HG02981 (cell line): ENCODE results near the gene CD9.
"Not testable (repeated sequence)": the region's sequence is repeated elsewhere in the genome, so short reads cannot be mapped to it uniquely, and the experiment has no call there.

Experiments
- ATAC-seq: cut with Tn5 transposase; IDR thresholded peaks from one replicate; pipeline ENCODE4 v1.9.1; 2021; ENCODE audit warnings: mild to moderate bottlenecking, moderate library complexity; ENCODE audit not compliant: unreplicated experiment

The CD9 gene

DNA sequence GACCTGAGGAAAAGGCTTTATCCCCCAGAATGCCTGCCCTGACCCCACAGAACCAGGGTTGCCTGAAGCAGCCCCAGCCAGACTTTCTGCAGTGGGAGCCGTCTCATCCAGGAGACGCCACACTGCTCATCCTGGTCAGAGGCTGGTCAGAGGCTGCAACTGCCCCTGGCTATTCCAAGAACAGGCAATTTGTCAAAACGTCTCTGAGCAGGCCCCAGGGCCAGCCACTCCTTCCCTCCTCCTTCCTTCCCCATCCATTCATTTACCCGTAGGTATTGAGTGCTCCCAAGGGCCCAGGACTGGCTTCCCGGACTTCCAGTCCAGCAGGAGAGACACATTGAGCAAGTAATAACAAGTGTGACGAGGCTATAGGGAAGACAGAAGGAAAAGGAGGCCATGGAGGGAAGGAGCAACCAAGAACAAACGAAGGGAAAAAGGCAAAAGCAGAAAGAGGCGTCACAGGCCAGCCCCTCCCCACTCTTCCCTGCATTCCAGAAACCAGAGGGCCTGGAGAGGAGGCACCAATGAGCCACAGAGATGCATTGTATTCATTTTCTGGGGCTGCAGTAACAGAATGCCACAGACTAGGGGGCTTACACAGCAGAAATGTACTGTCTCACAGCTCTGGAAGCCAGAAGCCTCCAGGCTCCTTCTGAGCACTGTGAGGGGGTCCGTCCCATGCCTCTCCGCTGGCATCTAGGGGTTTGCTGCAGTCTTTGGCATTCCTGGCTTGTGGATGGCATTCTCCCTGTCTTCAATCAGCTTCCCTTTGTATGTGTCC is 21.0 kb upstream of the CD9 start:
- ATAC-seq, result no peak

DNA sequence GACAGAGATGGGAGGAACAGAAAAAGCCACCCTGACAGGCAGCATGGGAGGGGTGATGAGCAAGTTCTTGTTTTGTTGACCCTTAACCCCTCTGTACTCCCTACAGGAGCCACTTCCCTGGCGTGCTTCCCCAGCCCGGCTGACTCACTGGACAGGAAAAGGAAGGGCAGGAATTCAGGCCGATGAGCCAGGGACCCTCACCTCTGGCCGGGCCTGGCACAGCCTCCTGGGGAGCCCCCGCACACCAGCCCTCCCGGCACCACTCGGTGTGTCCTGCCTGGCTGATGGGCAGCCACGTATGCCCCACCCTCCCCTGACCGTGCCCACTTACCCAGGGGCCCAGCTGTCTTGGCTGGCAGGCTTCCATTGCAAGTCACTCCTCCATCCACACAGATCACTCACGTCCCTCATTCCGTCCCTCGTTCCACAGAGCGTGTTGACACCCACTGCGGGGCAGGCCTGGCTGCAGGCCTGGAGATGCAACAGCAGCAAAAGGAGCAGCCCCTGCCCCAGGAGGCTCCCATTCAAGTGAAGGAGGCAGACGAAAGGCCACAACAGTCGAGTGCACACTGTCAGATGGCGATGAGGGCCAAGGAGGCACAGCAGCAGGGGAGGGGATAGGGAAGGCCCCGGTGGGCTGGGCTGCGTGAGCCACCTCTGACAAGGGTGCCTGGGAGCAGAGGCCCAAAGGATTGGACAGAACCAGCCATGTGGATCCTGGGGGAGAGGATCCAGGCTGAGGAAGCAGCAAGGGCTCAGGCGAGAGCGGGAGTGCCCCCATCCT is 19.7 kb upstream of the CD9 start:
- no peak for ATAC-seq

DNA sequence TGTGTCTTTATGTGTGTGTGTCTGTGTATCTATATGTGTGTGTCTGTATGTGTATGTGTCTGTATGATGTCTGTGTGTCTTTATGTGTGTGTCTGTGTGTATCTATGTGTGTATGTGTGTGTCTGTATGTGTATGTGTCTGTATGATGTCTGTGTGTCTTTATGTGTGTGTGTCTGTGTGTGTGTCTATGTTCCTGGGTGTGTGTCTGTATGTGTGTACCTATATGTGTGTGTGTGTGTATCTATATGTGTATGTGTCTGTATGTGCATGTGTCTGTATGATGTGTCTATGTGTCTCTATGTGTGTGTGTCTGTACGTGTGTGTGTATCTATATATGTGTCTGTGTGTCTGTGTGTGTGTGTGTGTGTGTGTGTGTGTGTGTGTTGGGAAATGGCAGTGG is 19.0 kb upstream of the CD9 start:
- no peak for ATAC-seq

DNA sequence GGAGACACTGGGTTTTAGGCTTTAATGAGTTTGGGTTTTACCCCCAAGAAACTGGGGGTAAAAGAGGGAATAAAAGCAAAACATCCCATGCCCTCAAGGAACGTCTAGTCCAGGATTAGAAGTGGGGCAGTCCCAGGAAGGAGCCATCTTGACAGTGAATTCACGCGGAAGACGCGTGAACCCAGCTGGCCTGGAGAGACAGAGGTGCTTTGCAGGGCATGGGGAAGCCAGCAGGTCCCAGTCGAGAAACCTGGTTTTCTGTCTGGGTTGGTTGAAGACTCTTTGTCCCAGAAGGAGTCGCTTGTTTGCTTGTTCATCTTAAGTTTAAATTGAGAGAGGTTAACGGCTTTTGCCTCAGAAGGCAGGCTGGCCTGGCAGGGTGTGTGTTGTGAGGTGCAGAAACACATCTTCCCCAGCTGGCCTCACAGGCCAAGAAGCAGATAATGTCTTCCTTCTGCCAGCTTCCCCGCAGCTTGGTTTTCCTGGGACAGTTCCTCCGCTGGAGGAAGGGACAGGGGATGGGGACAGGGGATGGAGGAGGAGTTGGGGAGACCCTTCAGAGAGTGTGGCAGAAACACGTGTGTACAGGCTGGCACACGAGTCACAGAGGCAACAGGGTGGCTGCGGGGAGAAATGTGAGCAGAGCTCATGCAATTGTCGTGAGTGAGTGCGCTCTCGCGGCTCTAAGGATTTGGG is 18.5 kb upstream of the CD9 start:
- no peak for ATAC-seq

DNA sequence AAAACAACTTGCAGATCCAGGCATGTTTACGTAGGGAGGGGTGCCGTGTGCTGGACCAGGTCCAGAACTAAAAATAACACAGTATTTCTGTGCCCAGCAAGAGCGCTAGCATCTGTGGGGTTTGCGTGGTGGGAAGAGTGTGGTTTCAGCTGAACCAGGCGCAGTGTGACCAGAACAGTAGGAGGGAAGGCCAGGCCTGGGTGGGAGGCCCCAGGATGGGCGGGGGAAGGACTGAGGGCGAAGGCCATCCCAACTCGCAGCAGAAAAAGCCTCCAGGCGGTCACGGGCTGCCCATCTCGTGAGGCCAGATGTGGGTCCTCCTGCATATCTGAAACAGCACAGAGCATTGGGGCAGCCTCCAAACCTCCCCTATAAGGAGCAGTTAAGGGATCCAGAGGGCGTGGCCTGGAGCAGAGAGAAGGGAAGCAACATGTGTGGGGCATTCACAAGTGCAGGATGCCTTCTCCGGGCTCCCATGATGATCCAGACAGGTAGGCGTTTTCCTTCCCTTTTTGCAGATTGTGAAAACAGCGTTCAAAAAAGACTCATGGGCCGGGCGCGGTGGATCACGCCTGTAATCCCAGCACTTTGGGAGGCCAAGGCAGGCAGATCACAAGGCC is 17.8 kb upstream of the CD9 start:
- no peak for ATAC-seq

DNA sequence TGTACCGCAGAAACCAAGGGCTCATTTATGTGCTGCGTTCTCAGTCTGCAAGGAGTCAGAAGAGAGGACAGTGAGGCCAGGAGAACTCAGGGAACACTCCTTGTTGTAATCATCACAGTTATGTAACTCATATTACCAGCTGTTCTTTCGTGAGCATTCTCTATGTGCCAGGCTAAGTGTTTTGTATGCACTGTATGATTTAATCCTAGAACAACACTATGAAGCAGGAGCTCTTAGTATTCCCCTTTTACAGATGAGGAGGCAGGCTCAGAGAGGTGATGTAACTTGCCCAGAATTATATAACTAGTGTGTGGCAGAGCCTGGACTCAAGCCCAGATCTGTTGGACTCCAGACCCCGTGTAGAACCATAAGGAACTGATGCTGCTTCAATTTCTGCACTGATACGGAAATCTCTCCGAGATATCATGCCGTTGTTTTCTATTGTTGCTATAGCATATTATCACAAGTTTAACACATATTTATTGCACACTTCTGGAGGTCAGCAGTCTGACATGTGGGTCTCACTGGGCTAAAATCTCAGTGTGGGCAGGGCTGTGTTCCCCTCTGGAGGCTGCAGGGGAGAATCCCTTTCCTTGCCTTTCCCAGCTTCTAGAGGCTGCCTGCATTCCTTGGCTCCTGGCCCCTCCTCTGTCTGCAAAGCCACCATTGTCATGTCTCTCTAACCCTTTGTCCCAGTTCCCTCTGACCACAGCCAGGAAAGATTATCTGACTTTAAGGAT is 16.3 kb upstream of the CD9 start:
- no peak for ATAC-seq

DNA sequence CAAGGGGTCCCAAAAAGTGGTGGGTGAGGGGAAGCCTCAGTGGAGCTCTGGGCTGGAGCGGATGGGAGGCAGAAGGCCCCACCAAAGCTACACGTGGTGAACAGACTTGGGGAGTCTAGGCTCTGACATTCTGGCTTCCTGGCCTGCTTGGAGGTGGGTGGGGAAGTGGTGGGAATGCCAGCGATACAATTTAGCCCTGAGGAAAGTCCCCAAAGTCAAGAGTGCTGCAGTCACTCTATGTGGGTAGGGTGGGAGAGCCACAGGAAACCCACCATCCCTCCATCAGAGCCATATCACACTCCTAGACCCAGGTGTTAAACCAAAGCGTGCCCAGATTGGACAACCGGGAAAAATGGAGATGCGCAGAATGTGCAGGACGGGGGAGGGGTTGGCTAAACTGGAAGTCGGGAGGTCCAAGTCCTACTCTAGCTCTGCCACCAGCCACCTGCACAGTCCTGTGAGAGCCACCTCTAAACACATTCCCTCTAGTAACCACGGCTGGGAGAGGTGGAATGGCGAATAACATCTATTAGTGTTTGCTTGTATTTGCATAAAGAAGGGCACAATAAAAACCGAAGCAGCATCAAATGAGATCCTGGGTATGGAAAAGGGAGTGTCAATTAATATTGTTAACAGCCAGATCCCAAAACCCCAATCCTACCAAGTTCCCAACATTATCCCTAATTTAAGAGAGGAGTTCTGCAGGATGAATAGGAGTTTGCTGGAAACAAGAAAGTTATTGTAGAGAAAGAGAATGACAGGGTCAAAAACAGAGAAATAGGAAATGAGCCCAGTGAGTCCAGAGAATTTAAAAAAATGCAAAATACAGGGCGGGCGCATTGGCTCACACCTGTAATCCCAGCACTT is 14.0 kb upstream of the CD9 start:
- ATAC-seq, result no peak

DNA sequence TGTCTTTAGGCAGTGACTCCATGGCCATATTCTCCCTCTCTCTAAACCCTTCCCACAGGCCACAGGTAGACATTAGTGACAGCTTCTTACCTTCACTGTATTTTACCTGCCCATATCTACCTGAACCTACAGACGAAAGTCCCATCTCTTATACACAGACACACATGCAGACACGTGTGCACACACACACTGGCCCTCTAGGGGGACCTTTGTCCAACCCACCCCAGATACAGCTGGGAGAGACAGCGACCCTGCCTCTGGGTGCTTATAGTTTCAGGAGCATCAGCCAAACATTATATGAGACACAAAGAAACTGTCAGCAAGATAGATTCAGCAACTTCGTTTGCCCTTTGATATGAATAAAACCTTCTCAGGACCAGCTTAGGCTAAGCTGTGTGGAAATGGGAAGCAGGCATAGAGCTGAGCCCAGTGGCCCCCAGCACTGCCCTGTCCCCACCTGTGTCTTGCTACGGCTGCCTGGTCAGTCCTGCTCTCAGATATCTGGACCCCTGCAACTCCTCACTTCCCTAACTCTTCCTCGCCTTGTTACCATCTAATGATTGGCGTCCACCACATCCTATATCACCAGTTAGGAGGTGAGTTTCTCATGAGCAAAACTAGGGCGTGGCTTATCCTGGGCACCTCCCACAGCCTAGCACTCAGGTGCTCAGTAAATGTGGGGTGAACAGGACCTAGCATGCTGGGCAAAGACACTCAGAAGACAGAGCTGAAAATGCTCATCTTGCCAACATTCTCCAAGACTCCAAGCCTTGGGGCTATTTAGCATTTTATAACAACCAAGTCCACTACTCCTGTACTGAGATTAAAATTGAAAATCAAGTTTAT is 12.0 kb upstream of the CD9 start:
- ATAC-seq, result no peak

DNA sequence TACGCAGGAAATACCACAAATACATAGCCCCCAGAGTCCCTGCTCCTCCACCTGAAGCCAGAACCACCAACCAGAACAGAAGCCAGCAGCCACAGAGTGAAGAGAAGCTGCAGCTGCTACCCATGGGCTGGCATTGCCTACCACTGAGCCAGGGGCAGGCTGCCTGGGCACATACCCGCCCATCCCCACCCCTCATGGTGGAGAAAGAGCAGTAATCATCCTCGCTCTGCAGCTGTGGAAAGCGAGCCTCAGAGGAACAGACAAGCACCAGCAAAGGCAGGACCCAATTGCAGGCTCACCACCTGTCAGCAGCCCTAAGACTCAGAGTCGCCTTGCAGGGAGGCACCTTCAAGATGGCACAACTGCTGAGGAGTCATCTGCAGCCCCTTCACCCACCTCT is 11.2 kb upstream of the CD9 start:
- ATAC-seq, result no peak

DNA sequence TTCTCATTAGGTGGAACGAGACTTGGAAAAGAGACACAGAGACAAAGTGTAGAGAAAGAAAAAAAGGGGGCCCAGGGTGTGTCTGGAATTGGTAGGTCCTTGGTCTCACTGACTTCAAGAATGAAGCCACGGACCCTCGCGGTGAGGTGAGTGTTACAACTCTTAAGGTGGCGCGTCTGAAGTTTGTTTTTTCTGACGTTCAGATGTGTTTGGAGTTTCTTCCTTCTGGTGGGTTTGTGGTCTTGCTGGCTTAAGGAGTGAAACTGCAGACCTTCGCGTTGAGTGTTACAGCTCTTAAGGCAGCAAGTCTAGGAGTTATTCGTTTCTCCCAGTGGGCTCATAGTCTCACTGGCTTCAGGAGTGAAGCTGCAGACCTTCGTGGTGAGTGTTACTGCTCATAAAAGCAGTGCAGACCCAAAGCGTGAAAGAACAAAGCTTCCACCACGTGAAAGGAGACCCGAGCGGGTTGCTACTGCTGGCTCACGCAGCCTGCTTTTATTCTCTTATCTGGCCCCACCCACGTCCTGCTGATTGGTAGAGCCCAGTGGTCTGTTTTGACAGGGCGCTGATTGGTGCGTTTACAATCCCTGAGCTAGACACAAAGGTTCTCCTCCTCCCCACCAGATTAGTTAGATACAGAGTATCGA is 10.1 kb upstream of the CD9 start:
- ATAC-seq, result not testable (repeated sequence)

DNA sequence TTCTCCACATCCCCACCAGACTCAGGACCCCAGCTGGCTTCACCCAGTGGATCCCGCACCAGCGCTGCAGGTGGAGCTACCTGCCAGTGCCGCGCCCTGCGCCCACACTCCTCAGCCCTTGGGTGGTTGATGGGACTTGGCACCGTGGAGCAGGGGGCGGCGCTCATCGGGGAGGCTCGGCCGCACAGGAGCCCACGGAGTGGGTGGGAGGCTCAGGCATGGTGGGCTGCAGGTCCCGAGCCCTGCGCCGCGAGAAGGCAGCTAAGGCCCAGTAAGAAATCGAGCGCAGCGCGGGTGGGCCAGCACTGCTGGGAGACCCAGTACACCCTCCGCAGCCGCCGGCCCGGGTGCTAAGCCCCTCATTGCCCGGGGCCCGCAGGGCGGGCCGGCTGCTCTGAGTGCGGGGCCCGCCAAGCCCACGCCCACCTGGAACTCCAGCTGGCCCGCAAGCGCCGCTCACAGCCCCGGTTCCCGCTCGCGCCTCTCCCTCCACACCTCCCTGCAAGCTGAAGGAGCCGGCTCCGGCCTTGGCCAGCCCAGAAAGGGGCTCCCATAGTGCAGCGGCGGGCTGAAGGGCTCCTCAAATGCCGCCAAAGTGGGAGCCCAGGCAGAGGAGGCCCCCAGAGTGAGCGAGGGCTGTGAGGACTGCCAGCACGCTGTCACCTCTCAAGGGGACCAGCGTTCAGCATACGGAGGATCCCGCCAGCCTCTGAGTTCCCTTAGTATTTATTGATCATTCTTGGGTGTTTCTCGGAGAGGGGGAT is 9.3 kb upstream of the CD9 start:
- not testable (repeated sequence) for ATAC-seq

DNA sequence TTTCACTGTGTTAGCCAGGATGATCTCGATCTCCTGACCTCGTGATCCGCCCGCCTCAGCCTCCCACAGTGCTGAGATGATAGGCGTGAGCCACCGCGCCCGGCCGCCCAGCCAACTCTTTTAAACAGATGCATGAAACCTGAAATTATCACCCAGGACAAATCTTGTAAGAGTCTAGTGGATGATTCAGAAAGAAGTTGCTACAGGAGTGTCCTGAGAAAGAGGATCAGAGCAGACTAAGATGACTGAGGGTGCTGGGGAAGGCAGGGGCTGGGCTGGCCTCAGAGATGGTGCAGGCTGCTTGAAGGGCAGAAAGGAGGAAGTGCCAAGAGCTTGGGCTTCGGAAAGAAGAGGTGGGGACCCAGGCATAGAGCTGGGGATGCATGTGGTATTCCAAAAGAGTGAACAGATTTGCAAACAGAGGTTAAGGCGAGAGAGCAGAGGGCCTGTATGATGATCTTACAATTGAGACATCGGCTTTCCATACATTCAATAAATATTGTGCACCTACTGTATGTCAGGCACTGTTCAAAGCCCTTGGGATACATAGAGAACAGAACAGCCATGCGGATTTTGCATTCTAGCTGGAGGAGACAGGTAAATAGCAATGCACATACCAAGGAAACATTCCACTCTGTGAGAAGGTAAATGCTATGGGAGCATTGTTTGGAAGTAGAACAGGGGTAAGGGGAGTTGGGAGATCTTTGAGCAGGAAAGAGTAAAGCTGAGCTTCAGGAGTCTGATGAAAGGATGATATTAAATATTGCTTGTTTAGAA is 7.4 kb upstream of the CD9 start:
- no peak for ATAC-seq

DNA sequence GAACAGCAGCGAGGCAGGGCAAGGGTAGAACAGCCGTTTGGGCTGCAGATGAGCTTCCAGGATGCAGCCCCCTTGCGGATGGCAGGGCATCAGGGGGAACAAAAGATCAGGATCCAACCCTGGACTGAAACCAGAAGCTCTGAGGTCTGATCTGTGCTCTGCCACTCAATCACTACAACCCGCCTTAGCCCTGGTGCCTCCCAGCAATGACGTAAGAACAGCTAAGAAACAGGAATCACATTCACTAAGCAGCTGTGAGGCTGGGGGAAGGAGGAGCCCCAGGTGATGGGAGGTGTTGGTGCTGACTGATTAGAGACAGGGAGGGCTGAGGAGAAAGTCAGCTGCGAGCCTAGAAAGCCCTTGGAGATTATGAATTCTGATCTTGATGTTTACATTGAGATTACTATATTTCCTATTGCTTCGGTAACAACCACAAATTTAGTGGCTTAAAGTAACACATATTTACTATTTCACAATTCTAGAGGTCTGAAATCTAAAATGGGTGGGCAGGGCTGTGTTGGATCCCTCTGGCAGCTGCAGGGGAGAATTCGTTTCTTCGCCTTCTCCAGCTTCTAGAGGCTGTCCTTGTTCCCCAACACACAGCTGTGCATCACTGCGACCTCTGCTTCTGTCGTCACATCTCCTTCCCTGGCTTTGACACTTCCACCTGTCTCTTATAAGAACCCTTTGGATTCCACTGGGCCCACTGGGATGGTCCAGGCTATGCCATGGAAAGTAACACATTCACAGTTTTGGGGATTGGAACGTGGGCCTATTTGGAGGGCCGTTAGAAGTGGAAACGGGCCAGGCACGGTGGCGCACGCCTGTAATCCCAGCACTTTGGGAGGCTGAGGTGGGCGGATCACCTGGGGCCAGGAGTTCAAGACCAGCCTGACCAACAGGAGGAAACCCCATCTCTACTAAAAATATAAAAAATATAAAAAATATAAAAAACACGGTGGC is 6.1 kb upstream of the CD9 start:
- ATAC-seq, result no peak

DNA sequence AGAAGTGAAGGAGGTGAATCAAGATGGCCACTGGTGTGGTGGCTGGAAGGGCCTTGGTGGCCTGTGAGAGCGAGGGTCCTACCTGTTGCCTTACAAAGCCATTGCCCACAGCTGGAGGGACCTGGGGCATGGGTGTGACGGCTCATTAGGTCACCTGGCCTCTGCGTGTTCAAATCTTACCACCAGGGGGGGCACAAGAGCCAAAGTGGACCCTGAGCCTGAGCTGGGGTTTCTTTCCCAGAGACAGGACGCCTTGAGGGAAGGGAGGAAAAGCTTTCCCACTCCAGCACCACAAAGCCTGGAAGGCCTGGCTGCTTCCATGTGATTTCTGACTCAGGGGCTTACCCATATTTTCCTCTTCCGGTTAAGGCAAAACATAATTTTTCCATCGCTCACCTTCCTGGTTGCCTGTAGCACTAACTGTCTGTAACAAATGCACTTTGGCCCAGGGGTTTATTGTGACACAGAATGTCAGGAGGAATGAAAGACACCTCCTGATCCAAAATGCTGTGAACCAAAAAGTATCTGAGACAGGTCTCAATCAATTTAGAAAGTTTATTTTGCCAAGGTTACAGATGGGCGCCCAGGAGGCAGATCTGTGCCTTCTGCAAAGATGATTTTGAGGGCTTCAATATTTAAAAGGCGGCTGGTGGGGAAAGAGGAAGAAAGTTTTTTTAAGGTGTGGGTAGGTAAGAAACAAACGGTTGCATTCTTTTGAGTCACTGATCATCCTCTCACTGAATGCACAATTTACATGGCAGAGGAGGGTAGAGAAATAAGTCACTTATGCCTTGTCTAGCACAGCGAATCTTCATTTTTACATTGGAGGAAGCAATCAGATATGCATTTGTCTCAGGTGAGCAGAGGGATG is 4.3 kb upstream of the CD9 start:
- no peak for ATAC-seq

DNA sequence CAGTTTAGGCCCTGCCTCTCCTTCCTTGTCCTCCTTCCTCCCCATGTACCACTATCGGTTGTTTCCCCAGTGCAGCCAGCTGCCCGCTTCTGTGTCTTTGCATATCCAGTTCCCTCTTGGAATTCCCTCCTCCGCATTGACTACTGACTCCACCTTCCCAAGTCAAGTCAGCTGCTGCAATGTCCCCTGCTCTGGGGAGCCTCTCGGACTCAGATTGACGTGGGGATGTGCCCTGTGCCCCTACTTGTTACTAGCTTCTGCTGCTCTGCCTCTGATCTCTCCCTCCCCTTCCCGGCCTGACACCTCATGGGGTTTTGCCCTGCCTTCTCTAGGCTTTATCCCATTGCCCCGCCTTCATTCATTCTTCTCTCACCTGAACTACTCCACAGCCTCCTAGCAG is 2.1 kb upstream of the CD9 start:
- no peak for ATAC-seq
